ENCODE data around the gene ZCCHC2. TPM values are rescaled to one million over a fixed set of nuclear protein-coding genes. Genes with fewer than 3 reads are reported as not detected.
A peak's percentile ranks its signal among the peaks of the same experiment; 100 is the strongest.

ZCCHC2 gene
- total and polyA plus RNA-seq, 2 of the 8 experiments (the other 6 are each of a cell fraction or from before 2014, with no cell fraction given), result 13.5 to 18.6 TPM

- 0 out of 3 replicates have a peak, but pooled peaks of 1 of the 2 experiments have one; percentile 2 for TF ChIP-seq EP300 (IDR thresholded peaks at IDR 0.05; ENCODE audit: borderline replicate concordance in 1 of 2, low read depth in 2 of 2, low read length in 2 of 2)
- TF ChIP-seq KDM4A (IDR thresholded peaks at IDR 0.05; ENCODE audit: low read depth, low read length, severe bottlenecking), result peak; percentile 100
- TF ChIP-seq NANOG (IDR thresholded peaks at IDR 0.05; ENCODE audit: insufficient read depth, low read depth, low read length, poor library complexity, severe bottlenecking), result no peak
- peak; percentile 93 for TF ChIP-seq SP4 (IDR thresholded peaks at IDR 0.05; ENCODE audit: low read length)
- TF ChIP-seq FOSL1 (IDR thresholded peaks at IDR 0.05; ENCODE audit: insufficient read depth, low read depth, low read length), result peak; percentile 97
- peak; percentile 87 for TF ChIP-seq CREB1 (IDR thresholded peaks at IDR 0.05)
- TF ChIP-seq POLR2A (IDR thresholded peaks at IDR 0.05; ENCODE audit: control extremely low read depth in 1 of 2, low read depth in 2 of 2, low read length in 2 of 2), result peak in 1 of 2 experiments; percentile 49; a peak in 1 of 3 replicates
- TF ChIP-seq TBP (IDR thresholded peaks at IDR 0.05; ENCODE audit: low read depth, low read length), result peak; percentile 71
- peak; percentile 68; the same call in 1 of the 2 replicates for TF ChIP-seq E2F6 (IDR thresholded peaks at IDR 0.05)
- peak in 1 of 2 experiments; percentile 8; a peak in 1 of 4 replicates for TF ChIP-seq HDAC2 (IDR thresholded peaks at IDR 0.05; ENCODE audit: borderline replicate concordance in 1 of 2, low read depth in 2 of 2, low read length in 2 of 2)
- no peak for TF ChIP-seq CHD1 (IDR thresholded peaks at IDR 0.05; ENCODE audit: low read depth, low read length)
- peak; percentile 97 for TF ChIP-seq ASH2L (IDR thresholded peaks at IDR 0.05; ENCODE audit: low read length)
- no peak; the same call in 1 of the 2 replicates for TF ChIP-seq CHD2 (IDR thresholded peaks at IDR 0.05; ENCODE audit: low read length)
- peak; percentile 73 for TF ChIP-seq MAX (IDR thresholded peaks at IDR 0.05)
- TF ChIP-seq CTBP2 (IDR thresholded peaks at IDR 0.05; ENCODE audit: borderline replicate concordance, insufficient read depth, insufficient read length, low read length), result peak; percentile 68
- TF ChIP-seq BRCA1 (IDR thresholded peaks at IDR 0.05; ENCODE audit: low read depth, low read length), result no peak
- no peak for TF ChIP-seq GABPA (IDR thresholded peaks at IDR 0.05; ENCODE audit: borderline replicate concordance, insufficient read depth, low read length)
- TF ChIP-seq TAF1 (IDR thresholded peaks at IDR 0.05; ENCODE audit: low read depth, low read length), result peak; percentile 83
- peak; percentile 82 for TF ChIP-seq EGR1 (IDR thresholded peaks at IDR 0.05; ENCODE audit: borderline replicate concordance, low read depth, low read length)
- no peak for TF ChIP-seq CTCF (IDR thresholded peaks at IDR 0.05; ENCODE audit: control extremely low read depth in 1 of 3, insufficient read depth in 1 of 3, low read depth in 1 of 3, low read length in 3 of 3)
Measured at GRCh38 chr18:62522504-62523254, at the start of gene ZCCHC2 (continued).
